Neural cell (in vitro differentiated cells): ENCODE data around the gene GLIS2. TPM values are rescaled to one million over a fixed set of nuclear protein-coding genes. Genes with fewer than 3 reads are reported as not detected.

Source experiments
- H2AFZ ChIP-seq: fragments of 200-600, 300-800 bp; sonication (generic), shearing (Covaris generic); 2 replicates; pipeline ENCODE4 v1.6.0; 2014; ENCODE audit warnings: low read depth, mild to moderate bottlenecking, antibody characterized with exemption, low read length, moderate library complexity
- H3F3A ChIP-seq: fragments of 200-600 bp; shearing (Covaris generic); 2 replicates; pipeline ENCODE4 v1.6.1; 2016; ENCODE audit warnings: mild to moderate bottlenecking, moderate library complexity, mixed read lengths, antibody characterized with exemption, low read length; ENCODE audit not compliant: insufficient read depth, poor library complexity, severe bottlenecking
- H3K27ac ChIP-seq: fragments of 200-600, 300-800 bp; sonication (generic), shearing (Covaris generic); 2 replicates; pipeline ENCODE4 v1.5.1; 2014; ENCODE audit warnings: mild to moderate bottlenecking, low read length, moderate library complexity
- H3K27me3 ChIP-seq: fragments of 300-800, 200-600 bp; sonication (generic), shearing (Covaris generic); 2 replicates; pipeline ENCODE4 v1.6.0; 2014; ENCODE audit warnings: mild to moderate bottlenecking, low read depth, low read length, moderate library complexity; ENCODE audit not compliant: insufficient read depth
- H3K36me3 ChIP-seq: fragments of 300-800, 200-600 bp; sonication (generic), shearing (Covaris generic); 2 replicates; pipeline ENCODE4 v1.5.1; 2014; ENCODE audit warnings: mild to moderate bottlenecking, antibody characterized with exemption, low read length, moderate library complexity; ENCODE audit not compliant: insufficient read depth
- H3K4me2 ChIP-seq: fragments of 300-800, 200-600 bp; sonication (generic), shearing (Covaris generic); 2 replicates; pipeline ENCODE4 v1.6.0; 2014; ENCODE audit warnings: mild to moderate bottlenecking, low read length
- H3K4me3 ChIP-seq: fragments of 300-800, 200-600 bp; sonication (generic), shearing (Covaris generic); 2 replicates; pipeline ENCODE4 v1.5.1; 2014; ENCODE audit warnings: mild to moderate bottlenecking, low read length, moderate library complexity
- H3K79me2 ChIP-seq: fragments of 200-600 bp; shearing (Covaris generic); replicated peaks from 2 replicates; pipeline ENCODE4 v1.6.0; 2014; ENCODE audit warnings: mild to moderate bottlenecking, low read length, moderate library complexity; ENCODE audit not compliant: insufficient read depth
- H3K9ac ChIP-seq: fragments of 300-800, 200-600 bp; sonication (generic), shearing (Covaris generic); 2 replicates; pipeline ENCODE4 v1.6.1; 2016; ENCODE audit warnings: mild to moderate bottlenecking, low read length, mixed read lengths
- H3K9me2 ChIP-seq: fragments of 200-600 bp; shearing (Covaris generic); 2 replicates; pipeline ENCODE4 v1.6.1; 2016; ENCODE audit warnings: mild to moderate bottlenecking, low read length, mixed read lengths; ENCODE audit not compliant: insufficient read depth
- H3K9me3 ChIP-seq: fragments of 200-600, 300-800 bp; sonication (generic), shearing (Covaris generic); 2 replicates; pipeline ENCODE4 v1.6.1; 2016; ENCODE audit warnings: mild to moderate bottlenecking, mixed run types, low read length, moderate library complexity, mixed read lengths
- H4K20me1 ChIP-seq: fragments of 200-600 bp; shearing (Covaris generic); 2 replicates; pipeline ENCODE4 v1.6.1; 2016; ENCODE audit warnings: mild to moderate bottlenecking, mixed run types; ENCODE audit not compliant: insufficient read depth
- CTCF ChIP-seq: fragments of 450-650 bp; IDR thresholded peaks from 2 replicates; pipeline ENCODE4 v1.5.1; 2014; ENCODE audit warnings: antibody characterized with exemption, mild to moderate bottlenecking, moderate library complexity; ENCODE audit not compliant: poor library complexity, severe bottlenecking
- EP300 ChIP-seq: fragments of 450-650 bp; conservative IDR thresholded peaks from 2 replicates; pipeline ENCODE4 v1.6.1; 2014; ENCODE audit warnings: antibody characterized with exemption, mild to moderate bottlenecking, moderate library complexity; ENCODE audit not compliant: poor library complexity, severe bottlenecking
- MXI1 ChIP-seq: fragments of 450-650 bp; conservative IDR thresholded peaks from 2 replicates; pipeline ENCODE4 v1.6.1; 2014; ENCODE audit warnings: antibody characterized with exemption, mild to moderate bottlenecking; ENCODE audit not compliant: poor library complexity, severe bottlenecking
- POLR2AphosphoS5 ChIP-seq: IDR thresholded peaks from 2 replicates; pipeline ENCODE4 v1.6.1; 2012
- RAD21 ChIP-seq: fragments of 450-650 bp; conservative IDR thresholded peaks from 2 replicates; pipeline ENCODE4 v1.6.1; 2014; ENCODE audit warnings: antibody characterized with exemption, mild to moderate bottlenecking, moderate library complexity
- REST ChIP-seq: IDR thresholded peaks from 2 replicates; pipeline ENCODE4 v1.6.1; 2012; ENCODE audit warnings: borderline replicate concordance
- SMC3 ChIP-seq: fragments of 450-650 bp; conservative IDR thresholded peaks from 2 replicates; pipeline ENCODE4 v1.6.1; 2014; ENCODE audit warnings: antibody characterized with exemption, mild to moderate bottlenecking, moderate library complexity; ENCODE audit not compliant: poor library complexity
- TAF1 ChIP-seq: IDR thresholded peaks from 2 replicates; pipeline ENCODE4 v1.6.1; 2012; ENCODE audit warnings: low read depth
- polyA plus RNA-seq: library from polyadenylated mRNA; depleted of rRNA; stranded (reverse); fragments of >200 nt; gene quantifications from 2 replicates; pipeline ENCODE4 v1.2.3, GENCODE V29; 2014

Gene GLIS2
- polyA plus RNA-seq, 1 donor from 2014 or later = 2.6 TPM

- Histone ChIP-seq H2AFZ (no peak overlapping the region), H3K27ac (no peak overlapping the region), H3K79me2 (no peaks in the 10 kb centered on the region), H3F3A (no peaks in the 10 kb centered on the region), H3K9ac (no peak overlapping the region), H3K4me3 (no peak overlapping the region), H3K27me3 (no peaks in the 10 kb centered on the region), H3K36me3 (no peaks in the 10 kb centered on the region), H3K9me3 (no peaks in the 10 kb centered on the region), H3K9me2 (no peaks in the 10 kb centered on the region), H3K4me2 (no peak overlapping the region), H4K20me1 (no peaks in the 10 kb centered on the region)
- no peak for TF ChIP-seq TAF1
- TF ChIP-seq POLR2AphosphoS5 = no peak
- TF ChIP-seq MXI1 = no peak
- TF ChIP-seq REST = no peak
- no peak for TF ChIP-seq SMC3
- TF ChIP-seq EP300 = no peak
- peak; percentile 37 for TF ChIP-seq CTCF
These were observed 6.0 kb upstream of the GLIS2 start for GRCh38 chr16:4309833-4310266.

- Histone ChIP-seq H3K27me3 (no peaks in the 10 kb centered on the region), H3F3A (no peaks in the 10 kb centered on the region), H3K27ac (peak overlapping the region; percentile 75), H3K9me3 (no peaks in the 10 kb centered on the region), H3K4me2 (no peak overlapping the region), H3K36me3 (no peaks in the 10 kb centered on the region), H3K79me2 (peaks cover 27% of the 10 kb centered on the region), H2AFZ (no peak overlapping the region), H3K4me3 (peak overlapping the region; percentile 89), H3K9ac (no peak overlapping the region), H4K20me1 (no peaks in the 10 kb centered on the region), H3K9me2 (no peaks in the 10 kb centered on the region)
- no peak for TF ChIP-seq EP300
- TF ChIP-seq RAD21 = no peak
- peak; percentile 52 for TF ChIP-seq CTCF
- TF ChIP-seq MXI1 = no peak
These were observed 2.0 kb upstream of the GLIS2 start for GRCh38 chr16:4313563-4314531.
